ENCODE data around the gene BANF1. TPM values are rescaled to one million over a fixed set of nuclear protein-coding genes. Genes with fewer than 3 reads are reported as not detected.

Gene BANF1
- total and polyA plus RNA-seq, 2 of the 13 experiments (the other 11 are each of a cell fraction or from before 2014, with no cell fraction given): 40.5 to 86.5 TPM

GRCh38 chr11:66001942-66002647 lies at the start of gene BANF1, which contains the start of gene EIF1AD (continued):
- peak; percentile 55; the same call in 1 of the 2 replicates for TF ChIP-seq CSRNP1 (CRISPR knock-in tag; IDR thresholded peaks at IDR 0.05)
- no peak for TF ChIP-seq GRHL1 (CRISPR knock-in tag; conservative IDR thresholded peaks at IDR 0.05)
- TF ChIP-seq PRPF4 (IDR thresholded peaks at IDR 0.05; ENCODE audit: low read depth, low read length, poor library complexity, severe bottlenecking): no peak
- peak; percentile 98 for TF ChIP-seq ZNF230 (CRISPR knock-in tag; IDR thresholded peaks at IDR 0.05)
- TF ChIP-seq ZNF136 (CRISPR knock-in tag; IDR thresholded peaks at IDR 0.05; ENCODE audit: low read depth): peak; percentile 97
- no peak for TF ChIP-seq TCF12 (IDR thresholded peaks at IDR 0.05)
- no peak for TF ChIP-seq TCF12 (CRISPR knock-in tag; IDR thresholded peaks at IDR 0.05)
- TF ChIP-seq ZNF101 (CRISPR knock-in tag; IDR thresholded peaks at IDR 0.05; ENCODE audit: borderline replicate concordance, low read depth): 0 out of 2 replicates have a peak, but pooled peaks have one; percentile 70
- TF ChIP-seq HCFC1 (IDR thresholded peaks at IDR 0.05; ENCODE audit: low read depth, low read length): peak; percentile 78
- no peak; the same call in 1 of the 2 replicates for TF ChIP-seq ZNF264 (CRISPR knock-in tag; IDR thresholded peaks at IDR 0.05)
- TF ChIP-seq ZNF773 (CRISPR knock-in tag; IDR thresholded peaks at IDR 0.05; ENCODE audit: borderline replicate concordance): no peak
- no peak for TF ChIP-seq SUZ12 (IDR thresholded peaks at IDR 0.05; ENCODE audit: low read depth, low read length)
- peak; percentile 85 for TF ChIP-seq HDAC2 (CRISPR knock-in tag; IDR thresholded peaks at IDR 0.05)
- TF ChIP-seq ELF3 (CRISPR knock-in tag; IDR thresholded peaks at IDR 0.05): peak; percentile 88
- no peak for TF ChIP-seq TAF15 (IDR thresholded peaks at IDR 0.05; ENCODE audit: low read depth, low read length, poor library complexity, severe bottlenecking)
- TF ChIP-seq ZNF75D (CRISPR knock-in tag; IDR thresholded peaks at IDR 0.05; ENCODE audit: borderline replicate concordance): no peak
- TF ChIP-seq NFIC (IDR thresholded peaks at IDR 0.05; ENCODE audit: low read length): no peak
- peak; percentile 88 for TF ChIP-seq ZNF747 (CRISPR knock-in tag; IDR thresholded peaks at IDR 0.05; ENCODE audit: borderline replicate concordance)
- no peak for TF ChIP-seq ONECUT2 (CRISPR knock-in tag; IDR thresholded peaks at IDR 0.05)
- TF ChIP-seq, protein P1, sequence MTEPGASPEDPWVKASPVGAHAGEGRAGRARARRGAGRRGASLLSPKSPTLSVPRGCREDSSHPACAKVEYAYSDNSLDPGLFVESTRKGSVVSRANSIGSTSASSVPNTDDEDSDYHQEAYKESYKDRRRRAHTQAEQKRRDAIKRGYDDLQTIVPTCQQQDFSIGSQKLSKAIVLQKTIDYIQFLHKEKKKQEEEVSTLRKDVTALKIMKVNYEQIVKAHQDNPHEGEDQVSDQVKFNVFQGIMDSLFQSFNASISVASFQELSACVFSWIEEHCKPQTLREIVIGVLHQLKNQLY (CRISPR knock-in tag; IDR thresholded peaks at IDR 0.05): no peak
- TF ChIP-seq ZBTB42 (CRISPR knock-in tag; IDR thresholded peaks at IDR 0.05): no peak
- TF ChIP-seq SMC3 (IDR thresholded peaks at IDR 0.05; ENCODE audit: low read length): no peak
- peak; percentile 67; the same call in 1 of the 2 replicates for TF ChIP-seq MIER3 (CRISPR knock-in tag; IDR thresholded peaks at IDR 0.05; ENCODE audit: borderline replicate concordance)
- TF ChIP-seq ZNF737 (CRISPR knock-in tag; IDR thresholded peaks at IDR 0.05; ENCODE audit: borderline replicate concordance): peak; percentile 82; the same call in 1 of the 2 replicates
- TF ChIP-seq ZNF704 (CRISPR knock-in tag; IDR thresholded peaks at IDR 0.05; ENCODE audit: borderline replicate concordance): peak; percentile 80

All from HepG2 (cell line).